ENCODE data around the gene SNRPD3.
"Not testable (repeated sequence)": the region's sequence is repeated elsewhere in the genome, so short reads cannot be mapped to it uniquely, and the experiment has no call there.

Gene SNRPD3

GRCh38 chr22:24592851-24593558 lies 37.2 kb downstream of the SNRPD3 start, which contains the start of gene LRRC75B:
Gene LRRC75B (minus strand): TSS chr22:24593073. CDS start chr22:24593039, 34 bp downstream.
- peak; percentile 11 to 15 for DNase-seq

GRCh38 chr22:24593559-24593835 lies 37.7 kb downstream of the SNRPD3 start:
- DNase-seq = not testable (repeated sequence)

GRCh38 chr22:24593836-24594568 lies 38.2 kb downstream of the SNRPD3 start:
- DNase-seq = no peak

- DNase-seq = no peak
Observed at GRCh38 chr22:24594569-24595120, 38.8 kb downstream of the SNRPD3 start.

- DNase-seq = no peak
Observed at GRCh38 chr22:24595228-24595627, 39.4 kb downstream of the SNRPD3 start.

- DNase-seq = no peak
Observed at GRCh38 chr22:24595863-24596262, 40.1 kb downstream of the SNRPD3 start.

- not testable (repeated sequence) for DNase-seq
Observed at GRCh38 chr22:24597076-24597475, 41.3 kb downstream of the SNRPD3 start.

GRCh38 chr22:24599514-24599913 lies 43.7 kb downstream of the SNRPD3 start:
- no peak for DNase-seq

- DNase-seq = not testable (repeated sequence)
Observed at GRCh38 chr22:24599958-24600715, 44.3 kb downstream of the SNRPD3 start.

- DNase-seq = no peak
Observed at GRCh38 chr22:24601217-24602104, 45.7 kb downstream of the SNRPD3 start.

- not testable (repeated sequence) for DNase-seq
Observed at GRCh38 chr22:24602105-24602749, 46.4 kb downstream of the SNRPD3 start.

- DNase-seq = not testable (repeated sequence)
Observed at GRCh38 chr22:24602847-24603769, 47.3 kb downstream of the SNRPD3 start, which contains the start of gene GGT1. Gene GGT1 (plus strand): TSS chr22:24603193. CDS start chr22:24611082, 7,889 bp downstream.

GRCh38 chr22:24603770-24604629 lies 48.2 kb downstream of the SNRPD3 start:
- DNase-seq = peak; percentile 34 to 56

GRCh38 chr22:24606340-24606739 lies 50.5 kb downstream of the SNRPD3 start:
- DNase-seq = not testable (repeated sequence)

- not testable (repeated sequence) for DNase-seq
Observed at GRCh38 chr22:24607429-24607983, 51.7 kb downstream of the SNRPD3 start.

- not testable (repeated sequence) for DNase-seq
Observed at GRCh38 chr22:24608327-24608726, 52.5 kb downstream of the SNRPD3 start.

- not testable (repeated sequence) for DNase-seq
Observed at GRCh38 chr22:24609888-24610287, 54.1 kb downstream of the SNRPD3 start.

- DNase-seq = not testable (repeated sequence)
Observed at GRCh38 chr22:24614794-24615193, 59.0 kb downstream of the SNRPD3 start.

GRCh38 chr22:24621244-24621643 lies 65.4 kb downstream of the SNRPD3 start:
- DNase-seq = not testable (repeated sequence)
